NCI-H1436 (cell line): ENCODE results near the gene WDR90.

Experiments used
- DNase-seq: peaks from one replicate; lab custom pipeline; 2025; lab: John Stamatoyannopoulos, UW

WDR90 gene

DNA sequence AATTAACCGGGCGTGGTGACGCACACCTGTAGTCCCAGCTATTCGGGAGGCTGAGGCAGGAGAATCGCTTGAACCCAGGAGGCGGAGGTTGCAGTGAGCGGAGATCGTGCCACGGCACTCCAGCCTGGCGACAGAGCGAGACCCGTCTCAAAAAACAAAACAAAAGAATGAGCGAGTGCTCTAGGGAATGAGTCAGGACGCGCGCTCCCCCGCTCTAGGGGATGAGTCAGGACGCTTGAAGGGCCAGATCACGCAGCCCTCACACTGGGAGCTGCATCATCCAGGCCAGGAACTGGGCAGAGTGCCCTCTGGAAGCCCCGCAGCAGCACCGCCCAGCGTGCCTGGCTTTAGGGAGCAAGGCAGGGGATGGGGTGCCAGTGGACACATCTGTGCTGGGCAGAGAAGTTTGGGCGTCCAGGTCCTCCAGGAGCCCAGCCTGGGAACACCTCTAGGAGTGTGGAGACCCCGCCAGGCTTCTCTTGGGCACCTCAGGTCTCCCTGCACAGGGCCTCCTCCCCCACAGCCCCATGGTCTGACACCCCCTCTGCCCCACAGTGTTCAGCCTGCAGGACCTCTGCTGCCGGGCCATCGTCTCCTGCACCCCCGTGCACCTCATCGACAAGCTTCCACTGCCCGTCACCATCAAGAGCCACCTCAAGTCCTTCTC lies 22.2 kb upstream of the WDR90 start:
- no peak for DNase-seq

GRCh38 chr16:627454-628239 lies 21.5 kb upstream of the WDR90 start:
- DNase-seq: no peak

- no peak for DNase-seq
These were observed 20.7 kb upstream of the WDR90 start for GRCh38 chr16:628321-629061.

GRCh38 chr16:629185-629832 lies 19.9 kb upstream of the WDR90 start:
- no peak for DNase-seq

- DNase-seq: no peak
These were observed 19.3 kb upstream of the WDR90 start for GRCh38 chr16:629833-630248.

GRCh38 chr16:630249-630814 lies 18.8 kb upstream of the WDR90 start:
- no peak for DNase-seq

- DNase-seq: no peak
These were observed 18.3 kb upstream of the WDR90 start, which contains the start of gene WFIKKN1 for GRCh38 chr16:630815-631405. WFIKKN1 (plus strand) TSS chr16:630985; CDS start chr16:631254, 269 bp downstream.

GRCh38 chr16:631808-632358 lies 17.3 kb upstream of the WDR90 start:
- no peak for DNase-seq

GRCh38 chr16:632486-633335 lies 16.5 kb upstream of the WDR90 start:
- DNase-seq: no peak

DNA sequence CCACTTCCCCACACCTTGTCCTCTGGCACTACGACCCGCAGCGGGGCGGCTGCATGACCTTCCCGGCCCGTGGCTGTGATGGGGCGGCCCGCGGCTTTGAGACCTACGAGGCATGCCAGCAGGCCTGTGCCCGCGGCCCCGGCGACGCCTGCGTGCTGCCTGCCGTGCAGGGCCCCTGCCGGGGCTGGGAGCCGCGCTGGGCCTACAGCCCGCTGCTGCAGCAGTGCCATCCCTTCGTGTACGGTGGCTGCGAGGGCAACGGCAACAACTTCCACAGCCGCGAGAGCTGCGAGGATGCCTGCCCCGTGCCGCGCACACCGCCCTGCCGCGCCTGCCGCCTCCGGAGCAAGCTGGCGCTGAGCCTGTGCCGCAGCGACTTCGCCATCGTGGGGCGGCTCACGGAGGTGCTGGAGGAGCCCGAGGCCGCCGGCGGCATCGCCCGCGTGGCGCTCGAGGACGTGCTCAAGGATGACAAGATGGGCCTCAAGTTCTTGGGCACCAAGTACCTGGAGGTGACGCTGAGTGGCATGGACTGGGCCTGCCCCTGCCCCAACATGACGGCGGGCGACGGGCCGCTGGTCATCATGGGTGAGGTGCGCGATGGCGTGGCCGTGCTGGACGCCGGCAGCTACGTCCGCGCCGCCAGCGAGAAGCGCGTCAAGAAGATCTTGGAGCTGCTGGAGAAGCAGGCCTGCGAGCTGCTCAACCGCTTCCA lies 15.7 kb upstream of the WDR90 start:
- DNase-seq: no peak

- no peak for DNase-seq
These were observed 15.0 kb upstream of the WDR90 start for GRCh38 chr16:634051-634670.

- DNase-seq: no peak
These were observed 14.2 kb upstream of the WDR90 start for GRCh38 chr16:634996-635395.

- no peak for DNase-seq
These were observed 13.5 kb upstream of the WDR90 start for GRCh38 chr16:635573-636205.

- peak; percentile 92 for DNase-seq
These were observed 12.7 kb upstream of the WDR90 start, which contains the start of gene METTL26 for GRCh38 chr16:636206-637080. METTL26 (minus strand) TSS chr16:636305; CDS start chr16:636290, 15 bp downstream.

DNA sequence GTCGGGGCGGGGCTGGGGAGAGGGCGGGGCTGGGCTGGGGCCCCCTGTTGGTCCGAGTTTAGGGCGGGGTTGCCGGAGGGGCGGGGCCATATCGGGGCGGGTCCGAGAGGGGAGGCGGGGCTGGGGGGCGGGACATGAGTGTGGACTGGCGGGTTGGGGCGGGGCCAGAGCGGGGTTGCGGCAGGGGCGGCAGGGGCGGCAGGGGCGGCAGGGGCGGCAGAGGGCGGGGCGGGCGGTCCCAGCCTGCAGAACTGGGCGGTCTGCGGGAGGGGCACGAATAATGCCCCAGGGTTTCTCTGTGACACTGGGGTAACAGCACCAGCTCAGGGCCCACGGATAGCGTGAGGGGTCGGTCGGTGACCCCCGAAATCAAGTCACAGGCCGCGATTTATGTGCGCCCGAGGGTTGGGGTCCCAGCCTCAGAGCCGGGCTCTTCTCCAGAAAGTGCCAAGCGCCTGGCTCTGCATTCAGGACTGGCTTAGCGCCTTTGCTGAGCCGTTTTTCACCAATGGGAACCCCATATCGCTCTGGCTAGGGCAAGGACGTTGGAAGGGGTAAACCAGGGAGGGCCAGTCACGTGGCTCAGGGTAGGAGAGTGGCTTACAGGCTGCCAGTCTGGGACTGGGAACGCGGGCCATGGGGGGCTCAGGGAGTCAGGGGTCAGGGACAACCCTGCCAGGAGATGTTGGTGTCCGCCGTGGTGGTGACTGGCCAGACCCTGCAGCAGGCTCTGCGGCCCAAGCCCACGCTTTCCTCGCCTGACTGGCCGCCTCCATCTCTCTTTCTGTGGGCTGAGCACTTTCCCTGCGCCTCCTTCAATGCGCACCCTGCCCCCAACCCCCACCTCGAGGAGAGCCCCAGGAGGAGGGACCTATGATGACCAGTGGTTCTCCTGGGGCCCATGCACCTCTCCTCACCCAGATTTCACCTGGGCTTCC lies 11.8 kb upstream of the WDR90 start:
- peak; percentile 84 for DNase-seq

GRCh38 chr16:638034-638543 lies 11.1 kb upstream of the WDR90 start:
- DNase-seq: no peak
